Common myeloid progenitor, CD34-positive (primary cell): ENCODE results near the gene VAMP1.

Experiments
- CTCF ChIA-PET: fragments of 350-600 bp; sonication (Branson Sonifier 250); formaldehyde crosslinking; loops from one replicate; lab custom pipeline; 2021; ENCODE audit warnings: antibody characterized with exemption; lab: Charles Lee
- POLR2A ChIA-PET: fragments of 350-600 bp; sonication (Branson Sonifier 250); formaldehyde crosslinking; loops from one replicate; lab custom pipeline; 2021; ENCODE audit warnings: antibody characterized with exemption; lab: Charles Lee
- DNase-seq, 3 donors: peaks; one replicate each; pipeline versions ENCODE4 v3.0.0 to v3.0.0-alpha.2; 2013
- H3K27ac ChIP-seq, 2 experiments: 1 replicate in 1 of 2; 2 replicates in 1 of 2; pipeline ENCODE4 v1.7.0; 2013; ENCODE audit warnings: inconsistent platforms in 2 of 2, low read length in 2 of 2, mild to moderate bottlenecking in 2 of 2, low read depth in 1 of 2, moderate library complexity in 1 of 2; ENCODE audit not compliant: severe bottlenecking in 2 of 2, insufficient read depth in 1 of 2, poor library complexity in 1 of 2
- H3K27me3 ChIP-seq, 5 experiments: replicated peaks in 2 of 5; 1 replicate in 3 of 5; 2 replicates in 2 of 5; pipeline versions ENCODE4 v1.6.1 to v1.7.0; 2013; ENCODE audit warnings: low read length in 4 of 5, mild to moderate bottlenecking in 2 of 5, moderate library complexity in 2 of 5, inconsistent platforms in 1 of 5; ENCODE audit not compliant: insufficient read depth in 5 of 5, control insufficient read depth in 4 of 5
- H3K36me3 ChIP-seq, 4 experiments: 1 replicate in 2 of 4; 2 replicates in 2 of 4; pipeline versions ENCODE4 v1.6.1 to v1.7.0; 2013; ENCODE audit warnings: low read length in 3 of 4, control low read depth in 1 of 4, mild to moderate bottlenecking in 1 of 4; ENCODE audit not compliant: control insufficient read depth in 4 of 4, insufficient read depth in 4 of 4
- H3K4me1 ChIP-seq, 4 experiments: 1 replicate in 3 of 4; 2 replicates in 1 of 4; pipeline versions ENCODE4 v1.6.1 to v1.7.1; 2013; ENCODE audit warnings: low read length in 3 of 4, mild to moderate bottlenecking in 3 of 4, control low read depth in 1 of 4, inconsistent platforms in 1 of 4, moderate library complexity in 1 of 4; ENCODE audit not compliant: control insufficient read depth in 4 of 4, insufficient read depth in 4 of 4; ENCODE audit errors: control extremely low read depth in 1 of 4
- H3K4me3 ChIP-seq, 7 experiments: 1 replicate in 4 of 7; 2 replicates in 3 of 7; pipeline versions ENCODE4 v1.5.1 to v1.7.0; 2013; ENCODE audit warnings: mild to moderate bottlenecking in 7 of 7, low read length in 6 of 7, moderate library complexity in 6 of 7, inconsistent platforms in 2 of 7, low read depth in 2 of 7, control low read depth in 1 of 7; ENCODE audit not compliant: insufficient read depth in 4 of 7, control insufficient read depth in 1 of 7; ENCODE audit errors: extremely low read depth in 1 of 7
- H3K9me3 ChIP-seq, 5 experiments: 1 replicate in 4 of 5; 2 replicates in 1 of 5; pipeline versions ENCODE4 v1.6.1 to v1.7.1; 2013; ENCODE audit warnings: low read length in 4 of 5, mild to moderate bottlenecking in 2 of 5, inconsistent platforms in 1 of 5, low read depth in 1 of 5, moderate library complexity in 1 of 5; ENCODE audit not compliant: control insufficient read depth in 4 of 5, insufficient read depth in 2 of 5; ENCODE audit errors: control extremely low read depth in 1 of 5
- WGBS: methylation state at CpG from one replicate; pipeline ENCODE4 v1.1.5; 2013; ENCODE audit not compliant: insufficient coverage; 5-methylcytosine and 5-hydroxymethylcytosine counted together

VAMP1 gene

GRCh38 chr12:6461401-6462233, 8.9 kb downstream of the VAMP1 start:
- Histone ChIP-seq H3K4me1 (peaks cover 20 to 69% (median 50%) of the 10 kb centered on the region in 4 experiments), H3K27ac (peak overlapping the region; percentile 69 to 83), H3K9me3 (no peaks in the 10 kb centered on the region), H3K27me3 (no peaks in the 10 kb centered on the region), H3K4me3 (peak overlapping the region in 3 of 7 experiments; percentile 21 to 48 (median 34)), H3K36me3 (peaks cover 13 to 80% (median 55%) of the 10 kb centered on the region in 4 experiments)
- POLR2A ChIA-PET = interaction anchor here (1.0 to 3.8 kb wide), 4 partner anchors 9 to 35 kb away, joined by 3 to 15 read pairs (median 9); partner anchors contain the start of genes TAPBPL and VAMP1
- DNase-seq = peak; percentile 94 to 98 (median 97)
- WGBS = 14% methylated on average over 9 of the region's 15 CpGs
- CTCF ChIA-PET = interaction anchor here (0.9 to 10.4 kb wide), 13 partner anchors 10 to 163 kb away, joined by 3 to 197 read pairs (median 4); partner anchors contain the start of genes CD27 and TAPBPL

- ChIA-PET CTCF (interaction anchor here (0.9 to 10.4 kb wide), 12 partner anchors 9 to 163 kb away, joined by 3 to 197 read pairs (median 4); partner anchors contain the start of genes CD27 and TAPBPL), POLR2A (interaction anchor here (1.2 to 3.8 kb wide), 3 partner anchors 9 to 28 kb away, joined by 3 to 15 read pairs (median 13); partner anchors contain the start of genes TAPBPL and VAMP1)
- Histone ChIP-seq H3K4me3 (peak overlapping the region in 3 of 7 experiments; percentile 17 to 34 (median 21)), H3K9me3 (no peaks in the 10 kb centered on the region), H3K27me3 (no peaks in the 10 kb centered on the region), H3K4me1 (peaks cover 20 to 69% (median 50%) of the 10 kb centered on the region in 4 experiments), H3K36me3 (peaks cover 13 to 73% (median 52%) of the 10 kb centered on the region in 4 experiments), H3K27ac (peak overlapping the region; percentile 69 to 83)
- 83% methylated on average over 9 of the region's 10 CpGs for WGBS
- peak in 2 of 3 donors; percentile 32 to 38 for DNase-seq
Measured at GRCh38 chr12:6460751-6461371, 9.6 kb downstream of the VAMP1 start.

GRCh38 chr12:6459004-6459337, 11.5 kb downstream of the VAMP1 start:
- Histone ChIP-seq H3K36me3 (peaks cover 14 to 65% (median 52%) of the 10 kb centered on the region in 4 experiments), H3K4me3 (no peak overlapping the region), H3K27ac (peak overlapping the region in 1 of 2 experiments; percentile 15), H3K4me1 (peaks cover 20 to 59% (median 44%) of the 10 kb centered on the region in 4 experiments), H3K9me3 (no peaks in the 10 kb centered on the region), H3K27me3 (no peaks in the 10 kb centered on the region)
- ChIA-PET CTCF (interaction anchor here (1.1 to 10.4 kb wide), 3 partner anchors 18 to 132 kb away, joined by 3 to 197 read pairs (median 3); no protein-coding TSS in a partner anchor), POLR2A (interaction anchor here (0.7 to 1.5 kb wide), 2 partner anchors 10 to 346 kb away, joined by 3 to 4 read pairs; no protein-coding TSS in a partner anchor)
- 100% methylated on average over 2 of the region's 2 CpGs for WGBS
- DNase-seq = no peak

- peaks cover 14 to 65% (median 50%) of the 10 kb centered on the region in 4 experiments for H3K36me3 ChIP-seq
- 94% methylated on average over 13 of the region's 14 CpGs for WGBS
- CTCF ChIA-PET = interaction anchor here (1.1 to 10.4 kb wide), 3 partner anchors 17 to 131 kb away, joined by 3 to 197 read pairs (median 3); no protein-coding TSS in a partner anchor
- H3K27ac ChIP-seq = peak overlapping the region in 1 of 2 experiments; percentile 15
- no peaks in the 10 kb centered on the region for H3K27me3 ChIP-seq
- no peak overlapping the region for H3K4me3 ChIP-seq
- H3K9me3 ChIP-seq = no peaks in the 10 kb centered on the region
- peaks cover 15 to 55% (median 39%) of the 10 kb centered on the region in 4 experiments for H3K4me1 ChIP-seq
- POLR2A ChIA-PET = interaction anchor here (0.7 to 1.5 kb wide), 2 partner anchors 11 to 346 kb away, joined by 3 to 4 read pairs; no protein-coding TSS in a partner anchor
- DNase-seq = no peak
Measured at GRCh38 chr12:6458281-6459003, 12.0 kb downstream of the VAMP1 start.

- Histone ChIP-seq H3K9me3 (no peaks in the 10 kb centered on the region), H3K27ac (no peak overlapping the region), H3K27me3 (no peaks in the 10 kb centered on the region), H3K4me1 (peaks cover 14 to 55% (median 38%) of the 10 kb centered on the region in 4 experiments), H3K36me3 (peaks cover 14 to 59% (median 50%) of the 10 kb centered on the region in 4 experiments), H3K4me3 (no peak overlapping the region)
- CTCF ChIA-PET = interaction anchor here (0.6 to 10.4 kb wide), 7 partner anchors 8 to 335 kb away, joined by 3 to 197 read pairs (median 3); no protein-coding TSS in a partner anchor
- WGBS = 92% methylated on average over 10 of the region's 12 CpGs
- DNase-seq = no peak
- POLR2A ChIA-PET = no interaction called here
Measured at GRCh38 chr12:6457220-6457945, 13.1 kb downstream of the VAMP1 start.
